GM18526 (cell line): ENCODE data around the gene ALKBH1.

Source experiments
- POLR2A ChIP-seq: IDR thresholded peaks from 3 replicates; pipeline ENCODE4 v1.6.1; 2011; ENCODE audit not compliant: insufficient read length; ENCODE audit errors: extremely low read depth

Gene ALKBH1

GRCh38 chr14:77645520-77646230 lies 62.1 kb downstream of the ALKBH1 start:
- no peak for TF ChIP-seq POLR2A

- no peak for TF ChIP-seq POLR2A
These were observed 65.4 kb downstream of the ALKBH1 start for GRCh38 chr14:77642407-77642806.

- peak; percentile 51 for TF ChIP-seq POLR2A
These were observed 66.1 kb downstream of the ALKBH1 start for GRCh38 chr14:77641534-77642341.

- no peak for TF ChIP-seq POLR2A
These were observed 66.9 kb downstream of the ALKBH1 start for GRCh38 chr14:77640756-77641533.

GRCh38 chr14:77638771-77639171 lies 69.1 kb downstream of the ALKBH1 start:
- no peak for TF ChIP-seq POLR2A

- TF ChIP-seq POLR2A: no peak
These were observed 77.7 kb downstream of the ALKBH1 start for GRCh38 chr14:77630111-77630510.

- no peak for TF ChIP-seq POLR2A
These were observed 82.5 kb downstream of the ALKBH1 start for GRCh38 chr14:77625360-77625759.

- TF ChIP-seq POLR2A: no peak
These were observed 84.6 kb downstream of the ALKBH1 start for GRCh38 chr14:77623201-77623600.
